ENCODE data around the gene AP1B1.
A peak's percentile ranks its signal among the peaks of the same experiment; 100 is the strongest.
"Not testable (repeated sequence)": the region's sequence is repeated elsewhere in the genome, so short reads cannot be mapped to it uniquely, and the experiment has no call there.

Gene AP1B1

DNA sequence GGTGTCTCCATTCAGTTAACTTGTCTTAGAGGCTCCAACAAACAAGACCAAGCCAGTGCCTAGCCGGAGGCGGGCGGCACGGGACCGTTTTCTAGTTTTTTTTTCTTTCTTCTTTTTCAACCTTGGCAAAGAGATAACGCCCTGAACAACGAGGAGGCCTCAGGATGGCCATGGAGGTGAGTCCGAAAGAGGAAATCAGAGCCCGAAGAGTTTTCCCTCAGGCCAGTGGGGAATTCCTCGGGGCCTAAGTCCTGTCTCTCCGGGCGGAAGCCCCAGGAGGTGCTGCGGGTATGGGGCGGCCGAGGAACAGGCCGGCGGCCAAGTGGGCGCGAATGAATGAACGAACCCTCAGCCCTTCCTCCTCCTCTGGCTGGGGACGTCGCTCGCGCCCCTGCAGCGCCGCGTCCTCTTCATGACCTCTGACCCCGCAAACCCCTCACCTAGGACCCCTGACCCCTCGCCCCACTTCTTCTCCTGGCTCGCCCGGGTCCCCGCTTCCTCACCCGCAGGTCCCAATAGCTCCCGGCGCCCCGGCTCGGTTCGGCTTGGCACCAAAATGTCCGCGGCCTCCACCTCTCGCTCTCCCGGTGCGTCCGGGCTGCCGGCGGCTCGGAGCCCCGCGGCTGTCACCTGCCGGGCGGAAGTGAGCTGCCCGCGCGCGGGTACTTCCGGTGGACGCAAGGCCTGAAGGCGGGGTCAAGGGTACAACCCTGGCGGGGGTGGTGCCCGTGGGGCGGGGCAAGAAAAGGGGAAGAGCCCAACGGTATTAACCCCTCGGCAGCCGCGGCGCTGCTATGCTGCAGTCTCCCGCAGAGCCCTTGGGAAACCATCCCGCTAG is at the start of gene AP1B1:
Gene AP1B1 (minus strand): TSS at position 650 of the 838 bp plus-strand sequence. CDS start 21,327 bp downstream, outside the sequence.
- peak; percentile 93 for DNase-seq (ENCODE audit: low spot score)

GRCh38 chr22:29435236-29436136 is 47.1 kb upstream of the AP1B1 start:
- DNase-seq (ENCODE audit: low spot score), result no peak

- no peak for DNase-seq (ENCODE audit: low spot score)
Observed at GRCh38 chr22:29434288-29434687, 45.9 kb upstream of the AP1B1 start.

GRCh38 chr22:29433856-29434255 is 45.5 kb upstream of the AP1B1 start:
- DNase-seq (ENCODE audit: low spot score), result no peak

- DNase-seq (ENCODE audit: low spot score), result no peak
Observed at GRCh38 chr22:29431986-29432385, 43.6 kb upstream of the AP1B1 start.

DNA sequence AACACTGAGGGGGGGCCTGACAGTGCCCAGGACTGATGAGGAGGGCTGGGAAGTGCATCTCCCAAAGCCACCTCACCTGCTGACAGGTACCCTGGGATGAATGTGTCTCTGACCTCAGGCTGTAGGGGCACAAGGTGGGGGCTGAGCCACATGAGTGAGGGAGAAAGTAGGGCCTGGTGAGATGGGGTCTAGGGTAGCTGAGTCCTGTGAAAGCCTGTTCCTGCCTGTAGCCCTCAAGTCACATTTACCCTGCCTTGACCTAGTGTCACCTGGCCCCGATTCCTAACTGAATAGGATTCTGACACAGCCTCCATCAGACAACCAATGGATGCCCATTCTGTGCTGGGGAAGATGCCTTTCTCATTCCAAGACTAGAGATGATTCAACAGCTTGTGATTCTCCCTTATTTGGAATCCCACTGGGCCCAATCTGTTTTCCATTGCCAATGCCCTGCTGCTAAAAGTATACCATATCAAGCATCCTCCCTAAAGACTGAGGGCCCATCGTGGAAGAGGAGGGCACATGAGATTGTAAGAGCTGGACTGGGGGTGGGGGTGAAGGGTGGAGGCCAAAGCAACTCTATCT is 38.9 kb upstream of the AP1B1 start:
- no peak for DNase-seq (ENCODE audit: low spot score)

DNA sequence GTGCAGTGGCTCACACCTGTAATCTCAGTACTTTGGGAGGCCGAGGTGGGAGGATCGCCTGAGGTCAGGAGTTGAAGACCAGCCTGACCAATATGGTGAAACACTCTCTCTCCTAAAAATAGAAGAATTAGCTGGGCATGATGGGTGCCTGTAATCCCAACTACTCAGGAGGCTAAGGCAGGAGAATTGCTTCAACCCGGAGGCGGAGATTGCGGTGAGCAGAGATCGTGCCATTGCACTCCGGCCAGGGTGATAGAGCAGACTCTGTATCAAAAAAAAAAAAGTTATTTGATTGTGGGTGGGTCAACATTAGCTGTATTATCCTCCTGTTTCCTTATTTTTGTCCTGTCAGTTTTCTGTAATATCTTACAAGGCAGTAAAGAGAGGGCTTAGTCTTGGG is 38.1 kb upstream of the AP1B1 start:
- no peak for DNase-seq (ENCODE audit: low spot score)

DNA sequence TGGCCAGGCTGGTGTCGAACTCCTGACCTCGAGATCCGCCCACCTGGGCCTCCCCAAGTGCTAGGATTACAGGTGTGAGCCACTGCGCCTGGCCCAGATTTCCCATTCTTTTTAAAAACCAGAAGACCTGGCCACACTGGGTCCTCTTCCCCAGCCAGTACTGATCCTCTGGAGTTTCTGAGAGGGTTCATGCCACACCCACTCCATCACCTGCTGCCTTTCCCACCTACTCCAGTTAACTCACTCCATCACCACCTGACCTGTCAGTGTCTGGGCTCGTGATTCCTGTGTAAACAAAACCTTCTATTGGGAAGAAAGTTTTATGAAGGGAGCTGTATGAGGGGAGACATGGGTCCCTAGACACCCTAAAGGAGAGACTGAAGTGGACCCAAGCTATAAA is 30.3 kb upstream of the AP1B1 start:
- DNase-seq (ENCODE audit: low spot score), result not testable (repeated sequence)

DNA sequence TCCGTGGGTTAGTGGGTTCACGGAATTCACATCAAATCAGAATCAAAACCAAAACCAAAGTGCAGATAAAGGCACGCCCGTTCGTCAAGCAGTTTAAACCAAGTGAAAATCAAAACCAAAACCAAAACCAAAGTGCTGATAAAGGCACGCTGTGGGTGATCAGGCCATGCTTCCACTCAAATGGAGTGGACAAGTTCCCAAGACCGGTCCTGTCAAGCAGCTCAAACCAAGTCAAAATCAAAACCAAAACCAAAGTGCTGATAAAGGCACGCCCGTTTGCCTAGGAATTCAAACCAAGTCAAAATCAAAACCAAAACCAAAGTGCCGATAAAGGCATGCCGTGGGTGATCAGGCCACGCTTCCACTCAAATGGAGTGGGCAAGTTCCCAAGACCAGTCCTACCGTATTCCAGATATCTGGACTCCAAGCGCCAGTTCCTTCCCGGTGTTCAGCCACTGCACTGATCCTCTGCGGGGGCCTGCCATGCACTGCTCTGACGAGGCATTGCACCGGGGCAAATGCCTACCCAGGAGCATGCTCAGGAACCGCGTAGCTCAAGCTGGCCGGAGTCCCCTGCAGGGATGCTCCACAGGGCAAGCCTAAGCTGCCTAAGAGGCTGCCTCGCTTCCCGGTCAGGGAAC is 26.7 kb upstream of the AP1B1 start:
- DNase-seq (ENCODE audit: low spot score), result peak; percentile 75

DNA sequence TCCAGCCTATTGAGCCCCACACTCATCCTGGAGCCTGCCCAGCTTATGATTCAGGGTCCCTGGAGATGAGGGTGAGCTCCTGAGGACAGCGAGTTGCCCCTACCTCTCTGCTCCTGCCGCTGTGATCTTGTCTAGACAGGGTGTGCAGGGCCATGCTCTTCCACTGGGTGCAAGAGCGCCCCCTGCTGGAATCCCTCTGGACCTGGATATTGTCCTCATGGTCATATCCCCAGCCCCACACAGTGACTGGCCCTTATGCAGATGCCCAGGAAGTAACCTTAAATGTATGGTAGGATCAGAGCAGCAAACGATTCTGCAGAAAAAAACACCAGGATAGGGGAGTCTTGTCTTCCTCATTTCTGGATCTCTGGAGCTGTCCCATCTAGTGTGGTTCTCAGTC is 24.4 kb upstream of the AP1B1 start:
- not testable (repeated sequence) for DNase-seq (ENCODE audit: low spot score)

DNA sequence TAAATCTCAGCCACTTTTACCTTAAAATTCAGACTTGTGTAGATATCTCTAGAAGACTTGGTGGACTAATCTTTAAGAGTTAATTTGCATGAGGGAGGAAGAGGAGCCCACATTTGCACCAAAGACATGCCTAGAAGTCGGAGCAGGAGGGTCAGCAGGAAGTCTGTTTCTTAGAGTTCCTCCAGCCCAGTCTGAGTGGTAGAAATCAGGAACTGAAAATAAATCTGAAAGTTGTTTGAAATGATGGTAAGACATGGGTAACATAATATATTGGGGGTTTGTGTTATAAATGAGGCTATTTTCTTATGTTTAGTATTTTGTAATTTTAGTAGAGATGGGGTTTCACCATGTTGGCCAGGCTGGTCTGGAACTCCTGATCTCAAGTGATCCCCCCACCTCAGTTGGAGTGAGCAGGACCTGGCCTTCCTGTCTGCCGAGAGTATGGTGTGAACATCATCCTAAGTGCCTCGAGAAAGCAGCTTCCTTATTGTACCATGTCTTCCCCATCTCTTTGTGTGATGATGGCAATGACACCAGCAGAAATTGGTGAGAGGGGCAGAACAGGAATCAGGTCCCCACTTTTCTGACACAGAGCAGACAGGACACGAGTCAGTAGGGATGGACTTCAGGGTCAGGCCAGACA is 23.3 kb upstream of the AP1B1 start:
- DNase-seq (ENCODE audit: low spot score), result not testable (repeated sequence)

DNA sequence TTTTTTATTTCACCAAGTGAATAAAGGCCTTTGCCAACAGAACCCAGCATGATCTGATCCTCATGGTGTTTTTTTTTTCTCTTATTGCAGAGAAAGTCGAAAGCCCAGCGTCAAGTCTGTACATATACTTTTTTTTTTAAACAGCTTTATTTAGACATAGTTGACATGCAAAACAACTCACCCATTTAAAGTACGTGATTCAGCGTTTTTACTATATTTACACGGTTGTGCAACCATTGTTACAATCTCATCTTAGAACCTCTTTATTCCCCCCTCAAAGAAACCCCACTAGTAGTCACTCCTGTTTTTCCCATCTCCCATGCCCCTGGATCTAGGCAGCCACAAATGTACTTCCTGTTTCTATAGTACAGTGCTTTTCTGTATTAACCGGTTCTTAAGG is 20.6 kb upstream of the AP1B1 start:
- no peak for DNase-seq (ENCODE audit: low spot score)

GRCh38 chr22:29401538-29401937 is 13.2 kb upstream of the AP1B1 start:
- DNase-seq (ENCODE audit: low spot score), result not testable (repeated sequence)

DNA sequence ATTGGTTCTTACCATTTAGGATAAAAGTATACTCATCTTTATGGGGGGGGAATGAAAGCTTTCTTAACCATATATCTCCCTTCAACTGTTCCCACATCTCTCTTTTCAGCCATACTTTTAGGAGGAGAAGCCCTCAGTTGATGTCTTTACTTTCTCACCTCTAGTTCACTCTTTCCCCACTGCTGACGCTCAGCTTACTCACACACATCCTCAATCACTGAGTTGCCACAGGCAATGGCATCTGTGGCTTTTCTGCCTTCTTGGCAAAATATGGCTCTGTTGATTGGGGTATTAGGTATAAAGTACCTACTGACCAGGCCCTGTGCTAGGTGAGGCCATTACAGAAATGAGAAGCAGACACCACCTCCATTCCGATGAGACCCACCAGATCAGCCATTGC is 12.2 kb upstream of the AP1B1 start:
- no peak for DNase-seq (ENCODE audit: low spot score)

GRCh38 chr22:29397791-29398190 is 9.4 kb upstream of the AP1B1 start:
- no peak for DNase-seq (ENCODE audit: low spot score)

GRCh38 chr22:29396126-29396525 is 7.8 kb upstream of the AP1B1 start:
- DNase-seq (ENCODE audit: low spot score), result no peak

GRCh38 chr22:29394931-29395581 is 6.7 kb upstream of the AP1B1 start:
- peak; percentile 68 for DNase-seq (ENCODE audit: low spot score)

GRCh38 chr22:29393019-29393608 is 4.7 kb upstream of the AP1B1 start:
- DNase-seq (ENCODE audit: low spot score), result no peak

DNA sequence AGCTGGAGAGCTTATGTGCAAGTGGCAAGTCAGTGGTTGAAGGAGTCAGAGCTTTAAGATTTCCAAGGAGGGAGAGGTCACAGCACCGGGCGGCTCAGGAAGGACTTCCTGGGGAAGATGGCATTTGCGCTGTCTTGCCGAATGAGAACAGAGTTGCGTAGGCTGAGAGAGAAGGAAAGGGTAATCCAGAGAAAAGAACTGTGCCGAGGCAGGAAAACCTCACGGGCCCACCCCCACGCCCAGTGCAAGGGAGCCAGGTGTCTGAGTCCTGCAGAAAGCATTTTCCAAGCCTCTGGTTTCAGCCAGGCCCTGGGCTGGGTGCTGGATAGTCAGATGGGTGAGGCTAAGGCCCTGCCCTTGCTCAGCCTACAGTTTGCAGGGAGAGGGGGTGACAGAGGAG is 3.2 kb upstream of the AP1B1 start:
- DNase-seq (ENCODE audit: low spot score), result no peak

- DNase-seq (ENCODE audit: low spot score), result no peak
Observed at GRCh38 chr22:29390270-29390669, 1.9 kb upstream of the AP1B1 start.

DNA sequence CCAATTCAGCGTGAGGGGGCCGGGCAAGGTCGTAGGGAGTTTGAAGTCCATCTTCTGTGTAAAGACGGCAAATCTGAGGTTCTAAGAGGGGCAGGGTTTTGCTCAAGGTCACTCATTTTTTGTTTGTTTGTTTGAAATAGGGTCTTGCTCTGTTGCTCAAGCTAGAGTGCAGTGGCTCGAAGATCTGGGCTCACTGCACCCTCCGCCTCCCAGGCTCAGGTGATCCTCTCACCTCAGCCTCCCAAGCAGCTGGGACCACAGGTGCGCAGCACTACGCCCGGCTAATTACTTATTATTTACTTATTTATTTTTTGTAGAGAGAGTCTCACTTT is 355 bp upstream of the AP1B1 start:
- no peak for DNase-seq (ENCODE audit: low spot score)

Data from CD4-positive, alpha-beta T cell treated with Interleukin-6 at 100 ng/mL for 8 hours (primary cell).